PC-3 (cell line): ENCODE data around the gene ERMARD. TPM values are rescaled to one million over a fixed set of nuclear protein-coding genes. Genes with fewer than 3 reads are reported as not detected.

ENCODE experiments used
- ATAC-seq: fragments of 200-7000 bp; cut with Tn5 transposase; 2 replicates; pipeline ENCODE4 v1.9.1; 2020; ENCODE audit warnings: mild to moderate bottlenecking, moderate library complexity
- BruUV-seq: library from RNA; stranded (reverse); fragments of 400-500 nt; replicated peaks from 2 replicates; lab custom pipeline; 2021; lab: Mats Ljungman, UMichigan
- CTCF ChIA-PET: fragments of 300-600 bp; sonication (Branson Sonifier 250); formaldehyde crosslinking; loops from one replicate; lab custom pipeline; 2022; ENCODE audit warnings: antibody characterized with exemption; lab: Charles Lee
- POLR2A ChIA-PET: fragments of 300-600 bp; sonication (Branson Sonifier 250); formaldehyde crosslinking; loops from one replicate; lab custom pipeline; 2022; ENCODE audit warnings: antibody characterized with exemption; ENCODE audit not compliant: unreplicated experiment; lab: Charles Lee
- DNase-seq: peaks from one replicate; pipeline ENCODE4 v3.0.0-alpha.2; 2015
- H2AFZ ChIP-seq: fragments of 300-600 bp; sonication (generic); 2 replicates; pipeline ENCODE4 v1.6.0; 2016; ENCODE audit warnings: antibody characterized with exemption, low read length
- H3F3A ChIP-seq: fragments of 300-600 bp; sonication (generic); one replicate; pipeline ENCODE4 v1.6.0; 2017; ENCODE audit warnings: antibody characterized with exemption, low read length, control low read depth, mild to moderate bottlenecking; ENCODE audit not compliant: unreplicated experiment
- H3K27ac ChIP-seq: fragments of 300-600 bp; sonication (generic); 2 replicates; pipeline ENCODE4 v1.5.1; 2016; ENCODE audit warnings: mild to moderate bottlenecking, low read length
- H3K27me3 ChIP-seq: fragments of 300-600 bp; sonication (generic); 2 replicates; pipeline ENCODE4 v1.6.1; 2016; ENCODE audit warnings: low read length, mixed read lengths
- H3K36me3 ChIP-seq: fragments of 300-600 bp; sonication (generic); 2 replicates; pipeline ENCODE4 v1.6.1; 2016; ENCODE audit warnings: low read depth, mixed run types, low read length, mixed read lengths
- H3K4me1 ChIP-seq: fragments of 300-600 bp; sonication (generic); 2 replicates; pipeline ENCODE4 v1.5.1; 2016; ENCODE audit warnings: low read length; ENCODE audit not compliant: insufficient read depth
- H3K4me2 ChIP-seq: fragments of 300-600 bp; sonication (generic); 2 replicates; pipeline ENCODE4 v1.6.0; 2016; ENCODE audit warnings: low read length
- H3K4me3 ChIP-seq: fragments of 300-600 bp; sonication (generic); 2 replicates; pipeline ENCODE4 v1.5.1; 2016; ENCODE audit warnings: mild to moderate bottlenecking, low read length, mixed read lengths
- H3K79me2 ChIP-seq: fragments of 300-600 bp; sonication (generic); 2 replicates; pipeline ENCODE4 v1.6.1; 2017; ENCODE audit warnings: low read length, mixed read lengths
- H3K9ac ChIP-seq: fragments of 300-600 bp; sonication (generic); 2 replicates; pipeline ENCODE4 v1.6.0; 2016; ENCODE audit warnings: mild to moderate bottlenecking, low read length
- H3K9me2 ChIP-seq: fragments of 300-600 bp; sonication (generic); replicated peaks from 2 replicates; pipeline ENCODE4 v1.6.1; 2016; ENCODE audit warnings: mixed run types, low read length, mixed read lengths
- H3K9me3 ChIP-seq: fragments of 300-600 bp; sonication (generic); 2 replicates; pipeline ENCODE4 v1.6.1; 2016; ENCODE audit warnings: low read length, mixed read lengths
- H4K20me1 ChIP-seq: fragments of 300-600 bp; sonication (generic); 2 replicates; pipeline ENCODE4 v1.6.1; 2016; ENCODE audit warnings: low read length, mixed read lengths
- CTCF ChIP-seq: fragments of 300-600 bp; sonication (generic); conservative IDR thresholded peaks from 2 replicates; pipeline ENCODE4 v1.5.1; 2017; ENCODE audit warnings: antibody characterized with exemption, low read depth, mild to moderate bottlenecking, low read length
- EZH2 ChIP-seq: fragments of 300-600 bp; sonication (generic); IDR thresholded peaks from one replicate; pipeline ENCODE4 v1.6.1; 2017; ENCODE audit warnings: antibody characterized with exemption, mild to moderate bottlenecking, low read length; ENCODE audit not compliant: unreplicated experiment
- EZH2phosphoT487 ChIP-seq: fragments of 300-600 bp; sonication (generic); IDR thresholded peaks from 2 replicates; pipeline ENCODE4 v1.6.1; 2018; ENCODE audit warnings: mild to moderate bottlenecking, antibody characterized with exemption, low read length, borderline replicate concordance
- intact Hi-C: fragments of 100-400 bp; cut with micrococcal nuclease; formaldehyde crosslinking; loops from 2 replicates; pipeline ENCODE4 v1.9.0; 2023
- total RNA-seq: library from RNA; depleted of rRNA; stranded (reverse); fragments of >200 nt; gene quantifications from 2 replicates; pipeline ENCODE4 v1.2.3, GENCODE V29; 2014

ERMARD gene
- total RNA-seq, 1 experiment from 2014 or later = 16.3 TPM

- intact Hi-C loops = no loop called here
- BruUV-seq = no TSS peak
- Histone ChIP-seq H3K9me2 (no peaks in the 10 kb centered on the region), H4K20me1 (no peaks in the 10 kb centered on the region), H3K4me3 (no peak overlapping the region), H3K4me2 (no peak overlapping the region), H3K27me3 (no peaks in the 10 kb centered on the region), H3K4me1 (no peaks in the 10 kb centered on the region), H3K27ac (no peak overlapping the region), H3K36me3 (no peaks in the 10 kb centered on the region), H3F3A (no peaks in the 10 kb centered on the region), H3K79me2 (no peaks in the 10 kb centered on the region), H3K9me3 (no peaks in the 10 kb centered on the region), H2AFZ (no peak overlapping the region), H3K9ac (no peak overlapping the region)
- ATAC-seq (no peak), DNase-seq (no peak)
- ChIA-PET CTCF (no interaction called here), POLR2A (no interaction called here)
- TF ChIP-seq CTCF (no peak), EZH2 (no peak), EZH2phosphoT487 (no peak)
Measured at GRCh38 chr6:169811521-169812256, 60.3 kb downstream of the ERMARD start.

GRCh38 chr6:169812257-169812644 is 60.8 kb downstream of the ERMARD start:
- no peaks in the 10 kb centered on the region for H3K36me3 ChIP-seq
- no peak overlapping the region for H3K4me2 ChIP-seq
- POLR2A ChIA-PET = no interaction called here
- BruUV-seq = no TSS peak
- no peak overlapping the region for H3K9ac ChIP-seq
- no peaks in the 10 kb centered on the region for H4K20me1 ChIP-seq
- no peaks in the 10 kb centered on the region for H3F3A ChIP-seq
- DNase-seq (no peak), ATAC-seq (no peak)
- no peaks in the 10 kb centered on the region for H3K79me2 ChIP-seq
- H3K27ac ChIP-seq = no peak overlapping the region
- no peaks in the 10 kb centered on the region for H3K9me2 ChIP-seq
- H3K4me3 ChIP-seq = no peak overlapping the region
- H3K4me1 ChIP-seq = no peaks in the 10 kb centered on the region
- H2AFZ ChIP-seq = no peak overlapping the region
- H3K9me3 ChIP-seq = no peaks in the 10 kb centered on the region
- no peaks in the 10 kb centered on the region for H3K27me3 ChIP-seq
- CTCF ChIA-PET = no interaction called here
- TF ChIP-seq CTCF (no peak), EZH2phosphoT487 (no peak), EZH2 (no peak)
- intact Hi-C loops = no loop called here

- Histone ChIP-seq H3K4me2 (no peak overlapping the region), H3K79me2 (no peaks in the 10 kb centered on the region), H3K27me3 (no peaks in the 10 kb centered on the region), H3K9ac (no peak overlapping the region), H3K9me2 (no peaks in the 10 kb centered on the region), H3K36me3 (no peaks in the 10 kb centered on the region), H4K20me1 (no peaks in the 10 kb centered on the region), H3K27ac (no peak overlapping the region), H3K4me1 (no peaks in the 10 kb centered on the region), H3K9me3 (no peaks in the 10 kb centered on the region), H2AFZ (no peak overlapping the region), H3F3A (no peaks in the 10 kb centered on the region), H3K4me3 (no peak overlapping the region)
- ATAC-seq (no peak), DNase-seq (no peak)
- POLR2A ChIA-PET = no interaction called here
- intact Hi-C loops = no loop called here
- BruUV-seq = no TSS peak
- TF ChIP-seq CTCF (no peak), EZH2phosphoT487 (no peak), EZH2 (no peak)
- CTCF ChIA-PET = no interaction called here
Measured at GRCh38 chr6:169813969-169814368, 62.5 kb downstream of the ERMARD start.
